NCI-H2171 treated with DMSO at 0.1 percent for 48 hours (cell line): ENCODE data around the gene STX7.
"Not testable (repeated sequence)": the region's sequence is repeated elsewhere in the genome, so short reads cannot be mapped to it uniquely, and the experiment has no call there.

ENCODE experiments used
- DNase-seq: peaks from one replicate; lab custom pipeline; 2025; lab: John Stamatoyannopoulos, UW

Gene STX7

GRCh38 chr6:132512638-132513632 lies at the start of gene STX7:
STX7 (minus strand) TSS chr6:132513116; CDS start chr6:132503530, 9,586 bp downstream.
- DNase-seq = peak; percentile 85

GRCh38 chr6:132560087-132560486 lies 47.2 kb upstream of the STX7 start:
- DNase-seq = not testable (repeated sequence)

GRCh38 chr6:132552372-132552771 lies 39.5 kb upstream of the STX7 start, which contains the start of gene TAAR8:
TAAR8 (plus strand) TSS chr6:132552672; CDS start chr6:132552693, 21 bp downstream.
- no peak for DNase-seq

GRCh38 chr6:132551214-132551613 lies 38.3 kb upstream of the STX7 start:
- DNase-seq = no peak

GRCh38 chr6:132548746-132549463 lies 36.0 kb upstream of the STX7 start:
- DNase-seq = no peak

GRCh38 chr6:132544826-132545225 lies 31.9 kb upstream of the STX7 start:
- DNase-seq = no peak

GRCh38 chr6:132537977-132538376 lies 25.1 kb upstream of the STX7 start, which contains the start of gene TAAR9:
TAAR9 (plus strand) TSS chr6:132538277; CDS start chr6:132538290, 13 bp downstream.
- no peak for DNase-seq

GRCh38 chr6:132537145-132537544 lies 24.2 kb upstream of the STX7 start:
- no peak for DNase-seq

GRCh38 chr6:132534546-132534945 lies 21.6 kb upstream of the STX7 start:
- not testable (repeated sequence) for DNase-seq

- DNase-seq = peak; percentile 75
Observed at GRCh38 chr6:132530293-132530974, 17.5 kb upstream of the STX7 start.

- peak; percentile 15 for DNase-seq
Observed at GRCh38 chr6:132527791-132528190, 14.9 kb upstream of the STX7 start.

GRCh38 chr6:132526461-132526860 lies 13.5 kb upstream of the STX7 start:
- no peak for DNase-seq

GRCh38 chr6:132525866-132526265 lies 12.9 kb upstream of the STX7 start:
- no peak for DNase-seq

GRCh38 chr6:132524646-132525045 lies 11.7 kb upstream of the STX7 start:
- DNase-seq = no peak

GRCh38 chr6:132520953-132521352 lies 8.0 kb upstream of the STX7 start:
- no peak for DNase-seq

- no peak for DNase-seq
Observed at GRCh38 chr6:132515386-132515785, 2.5 kb upstream of the STX7 start.

GRCh38 chr6:132513831-132514545 lies 1.1 kb upstream of the STX7 start:
- DNase-seq = no peak

GRCh38 chr6:132512342-132512637 lies 626 bp downstream of the STX7 start:
- DNase-seq = no peak

- no peak for DNase-seq
Observed at GRCh38 chr6:132511831-132512220, 1.1 kb downstream of the STX7 start.

- no peak for DNase-seq
Observed at GRCh38 chr6:132511210-132511830, 1.6 kb downstream of the STX7 start.
